ENCODE measurements around the gene KCNH6.

Gene KCNH6

DNA sequence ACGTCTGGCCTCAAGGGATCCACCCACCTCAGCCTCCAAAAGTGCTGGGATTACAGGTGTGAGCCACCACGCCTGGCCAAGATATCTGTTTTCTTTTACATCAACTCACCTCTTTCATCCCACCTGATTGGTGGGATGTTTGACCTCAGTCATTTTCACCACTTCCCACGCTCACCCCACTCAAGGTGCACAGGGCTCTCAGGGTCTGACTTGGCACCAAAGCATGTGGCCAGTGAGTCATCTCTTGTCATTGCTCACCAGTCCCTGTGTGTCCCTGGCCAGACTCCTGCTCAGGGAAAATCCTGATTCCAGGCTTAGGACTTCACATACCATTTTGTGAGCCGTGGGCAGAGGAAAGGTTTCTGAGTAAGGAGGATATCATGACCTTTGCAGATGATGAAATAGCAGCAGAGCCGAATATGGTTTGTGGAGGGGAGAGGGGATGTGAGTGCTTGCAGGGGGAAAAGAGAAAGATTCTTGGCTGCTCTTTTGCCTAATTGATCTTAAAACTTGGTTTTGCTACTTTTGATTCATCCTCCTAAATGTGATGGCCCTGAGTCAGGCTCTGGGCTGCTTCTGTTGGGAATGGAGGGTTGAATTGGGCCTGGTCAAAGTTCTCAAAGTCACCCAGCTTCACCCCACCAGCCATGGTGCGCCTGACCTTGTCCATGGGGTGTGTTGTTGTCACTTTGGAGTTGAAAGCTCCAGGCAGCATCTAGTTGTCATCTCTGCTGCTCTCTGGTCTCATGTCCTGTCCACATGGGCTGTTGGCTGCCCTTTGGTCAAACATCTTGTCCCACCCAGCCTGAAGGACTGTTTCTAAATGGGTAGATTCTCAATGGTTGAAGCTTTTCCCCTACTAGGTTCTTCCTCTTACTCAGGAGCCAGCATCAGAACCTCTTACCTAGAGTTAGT, 6.0 kb upstream of the KCNH6 start:
- no peak overlapping the region for H3K9ac ChIP-seq (ENCODE audit: low read length)
- H3K27ac ChIP-seq (ENCODE audit: low read depth, low read length), result no peak overlapping the region
- H3K4me3 ChIP-seq (ENCODE audit: low read depth in 1 of 2, low read length in 2 of 2), result no peak overlapping the region
- H3K27me3 ChIP-seq (ENCODE audit: control insufficient read depth in 1 of 2, insufficient read depth in 2 of 2, low read length in 2 of 2), result no peaks in the 10 kb centered on the region
- no peaks in the 10 kb centered on the region for H3K36me3 ChIP-seq (ENCODE audit: insufficient read depth, low read length)
- no peaks in the 10 kb centered on the region for H3K4me1 ChIP-seq (ENCODE audit: insufficient read depth, low read length)
- H3K9me3 ChIP-seq (ENCODE audit: low read length), result no peaks in the 10 kb centered on the region

DNA sequence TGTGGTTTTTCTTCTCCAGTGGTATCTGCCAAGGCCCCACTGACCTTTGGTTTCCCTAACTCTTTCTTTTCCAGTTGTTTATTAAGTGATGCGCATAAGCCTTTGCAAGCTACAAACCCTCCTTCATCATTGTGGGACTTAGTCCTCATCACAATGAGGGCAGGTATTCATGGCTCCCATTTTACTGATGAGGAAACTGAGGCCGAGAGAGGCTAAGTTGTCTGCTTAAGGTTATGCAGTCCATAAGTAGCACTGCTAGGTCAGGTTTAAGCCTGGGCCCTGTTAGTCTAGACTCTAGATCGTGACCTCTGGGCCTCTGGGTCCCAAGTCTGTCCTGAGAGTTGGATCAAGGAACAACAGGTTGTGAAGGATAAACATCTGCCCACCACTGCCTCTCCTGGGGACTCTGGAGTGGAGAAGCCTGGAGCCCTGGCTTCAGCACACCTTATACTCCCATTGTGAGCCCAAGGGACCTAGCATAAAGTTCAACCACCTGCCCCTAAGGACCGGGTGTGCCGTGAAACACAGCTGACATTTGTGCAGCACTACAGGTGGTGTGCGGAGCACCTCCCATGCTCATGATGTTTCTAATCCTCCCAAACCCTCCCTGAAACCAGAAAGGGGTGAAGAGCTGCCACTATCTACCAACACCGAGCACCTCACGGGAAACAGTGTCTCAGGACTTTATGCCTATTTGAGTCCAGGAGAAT, 5.2 kb upstream of the KCNH6 start:
- H3K4me1 ChIP-seq (ENCODE audit: insufficient read depth, low read length), result no peaks in the 10 kb centered on the region
- no peak overlapping the region for H3K4me3 ChIP-seq (ENCODE audit: low read depth in 1 of 2, low read length in 2 of 2)
- H3K9me3 ChIP-seq (ENCODE audit: low read length), result no peaks in the 10 kb centered on the region
- H3K36me3 ChIP-seq (ENCODE audit: insufficient read depth, low read length), result no peaks in the 10 kb centered on the region
- no peaks in the 10 kb centered on the region for H3K27me3 ChIP-seq (ENCODE audit: control insufficient read depth in 1 of 2, insufficient read depth in 2 of 2, low read length in 2 of 2)
- H3K27ac ChIP-seq (ENCODE audit: low read depth, low read length), result no peak overlapping the region
- no peak overlapping the region for H3K9ac ChIP-seq (ENCODE audit: low read length)

DNA sequence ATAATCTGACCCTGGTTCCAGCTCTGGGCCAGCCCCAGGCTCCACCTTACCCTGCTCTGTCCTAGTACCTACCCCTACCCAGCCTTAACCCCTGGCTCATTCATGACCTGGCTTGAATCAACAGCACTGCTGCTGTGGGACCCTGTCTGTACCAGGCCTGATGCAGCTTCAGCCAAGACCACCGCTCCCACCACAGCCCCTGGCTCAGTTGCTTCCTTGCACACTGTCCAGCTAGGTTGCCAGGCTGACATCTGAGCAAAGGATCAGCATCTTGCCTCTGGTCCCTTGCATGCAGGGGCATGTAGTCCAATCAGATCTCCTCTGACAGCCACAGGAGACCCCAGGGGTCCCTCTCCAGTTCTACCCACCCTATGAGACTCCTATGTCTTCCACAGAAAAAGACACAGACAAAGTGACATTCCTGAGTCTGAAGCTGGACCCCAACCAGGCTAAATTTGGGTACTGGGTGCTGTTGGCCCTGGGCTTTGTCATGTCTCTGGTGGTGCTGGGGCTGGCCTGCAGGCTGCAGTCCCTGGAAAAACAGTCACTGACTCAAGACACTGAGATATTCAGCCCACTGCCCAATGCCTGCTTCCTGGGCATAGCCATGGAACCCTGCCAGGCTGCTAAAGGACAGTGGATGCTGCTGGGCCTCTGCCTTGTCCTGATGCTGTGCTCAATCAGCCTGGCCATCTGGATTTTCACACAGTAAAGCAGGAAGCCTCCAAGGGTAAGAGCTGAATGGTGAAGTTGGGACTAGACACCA, 3.9 kb upstream of the KCNH6 start:
- H3K4me3 ChIP-seq (ENCODE audit: low read depth in 1 of 2, low read length in 2 of 2), result no peak overlapping the region
- no peaks in the 10 kb centered on the region for H3K36me3 ChIP-seq (ENCODE audit: insufficient read depth, low read length)
- H3K27me3 ChIP-seq (ENCODE audit: control insufficient read depth in 1 of 2, insufficient read depth in 2 of 2, low read length in 2 of 2), result peaks cover 0 to 3% of the 10 kb centered on the region in 2 donors
- H3K4me1 ChIP-seq (ENCODE audit: insufficient read depth, low read length), result no peaks in the 10 kb centered on the region
- no peak overlapping the region for H3K9ac ChIP-seq (ENCODE audit: low read length)
- H3K9me3 ChIP-seq (ENCODE audit: low read length), result no peaks in the 10 kb centered on the region
- no peak overlapping the region for H3K27ac ChIP-seq (ENCODE audit: low read depth, low read length)

DNA sequence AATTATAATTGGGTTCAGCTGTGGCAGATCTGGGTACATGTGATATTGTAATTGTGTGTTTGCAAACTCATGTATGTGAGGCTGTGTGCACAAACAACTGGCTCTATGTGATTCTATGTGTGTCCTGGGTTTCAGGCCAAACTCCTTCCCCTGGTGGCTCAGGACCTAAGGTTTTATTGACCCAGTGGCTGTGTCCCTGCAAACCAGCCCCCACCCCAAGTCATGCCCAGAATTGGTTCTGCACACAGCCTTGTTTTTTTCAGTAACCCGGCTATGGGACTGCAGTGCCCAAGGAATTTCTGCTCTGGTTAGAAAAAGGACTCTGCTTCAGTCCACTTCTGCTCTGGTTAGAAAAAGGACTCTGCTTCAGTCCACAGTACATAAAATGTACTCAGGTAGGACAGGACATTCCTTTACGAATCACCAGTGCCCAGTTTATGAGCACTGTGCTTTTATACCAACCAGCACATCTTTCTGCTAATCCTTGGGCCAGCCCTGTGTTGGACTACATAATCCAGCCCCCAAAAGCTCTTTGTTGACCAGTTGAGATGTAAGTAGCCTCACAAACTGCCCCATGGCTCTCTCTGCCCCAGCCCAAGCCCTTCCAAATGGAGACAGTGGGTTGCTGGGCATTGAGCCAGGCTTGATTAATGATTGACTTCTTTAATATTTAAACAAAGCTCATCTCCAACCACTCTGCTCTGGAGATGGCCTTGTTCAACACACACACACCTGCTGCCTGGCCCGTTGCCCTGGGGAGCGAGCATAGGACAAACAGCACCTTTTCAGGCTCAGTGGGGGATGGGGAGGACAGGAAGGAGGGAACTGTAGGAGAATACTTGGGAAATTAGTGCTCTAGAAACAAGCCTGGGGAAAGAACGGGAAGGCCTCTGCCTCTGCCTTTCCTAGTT, 2.9 kb upstream of the KCNH6 start:
- H3K4me1 ChIP-seq (ENCODE audit: insufficient read depth, low read length), result no peaks in the 10 kb centered on the region
- no peak overlapping the region for H3K9ac ChIP-seq (ENCODE audit: low read length)
- H3K4me3 ChIP-seq (ENCODE audit: low read depth in 1 of 2, low read length in 2 of 2), result no peak overlapping the region
- H3K36me3 ChIP-seq (ENCODE audit: insufficient read depth, low read length), result no peaks in the 10 kb centered on the region
- peaks cover 0 to 4% of the 10 kb centered on the region in 2 donors for H3K27me3 ChIP-seq (ENCODE audit: control insufficient read depth in 1 of 2, insufficient read depth in 2 of 2, low read length in 2 of 2)
- H3K27ac ChIP-seq (ENCODE audit: low read depth, low read length), result no peak overlapping the region
- no peaks in the 10 kb centered on the region for H3K9me3 ChIP-seq (ENCODE audit: low read length)

DNA sequence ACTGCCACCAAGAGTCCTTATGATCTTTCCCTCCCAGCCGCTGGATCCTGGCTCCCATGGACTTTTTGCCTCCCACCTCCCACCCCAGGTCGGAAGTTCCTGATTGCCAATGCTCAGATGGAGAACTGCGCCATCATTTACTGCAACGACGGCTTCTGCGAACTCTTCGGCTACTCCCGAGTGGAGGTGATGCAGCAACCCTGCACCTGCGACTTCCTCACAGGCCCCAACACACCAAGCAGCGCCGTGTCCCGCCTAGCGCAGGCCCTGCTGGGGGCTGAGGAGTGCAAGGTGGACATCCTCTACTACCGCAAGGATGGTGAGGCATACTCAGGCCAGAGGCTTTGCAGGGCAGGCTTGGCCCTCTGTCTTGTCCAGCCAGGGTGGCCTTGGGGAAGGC, 893 bp downstream of the KCNH6 start:
- peaks cover 0 to 4% of the 10 kb centered on the region in 2 donors for H3K27me3 ChIP-seq (ENCODE audit: control insufficient read depth in 1 of 2, insufficient read depth in 2 of 2, low read length in 2 of 2)
- no peak overlapping the region for H3K9ac ChIP-seq (ENCODE audit: low read length)
- H3K27ac ChIP-seq (ENCODE audit: low read depth, low read length), result no peak overlapping the region
- H3K9me3 ChIP-seq (ENCODE audit: low read length), result no peaks in the 10 kb centered on the region
- H3K36me3 ChIP-seq (ENCODE audit: insufficient read depth, low read length), result no peaks in the 10 kb centered on the region
- no peaks in the 10 kb centered on the region for H3K4me1 ChIP-seq (ENCODE audit: insufficient read depth, low read length)
- H3K4me3 ChIP-seq (ENCODE audit: low read depth in 1 of 2, low read length in 2 of 2), result no peak overlapping the region

DNA sequence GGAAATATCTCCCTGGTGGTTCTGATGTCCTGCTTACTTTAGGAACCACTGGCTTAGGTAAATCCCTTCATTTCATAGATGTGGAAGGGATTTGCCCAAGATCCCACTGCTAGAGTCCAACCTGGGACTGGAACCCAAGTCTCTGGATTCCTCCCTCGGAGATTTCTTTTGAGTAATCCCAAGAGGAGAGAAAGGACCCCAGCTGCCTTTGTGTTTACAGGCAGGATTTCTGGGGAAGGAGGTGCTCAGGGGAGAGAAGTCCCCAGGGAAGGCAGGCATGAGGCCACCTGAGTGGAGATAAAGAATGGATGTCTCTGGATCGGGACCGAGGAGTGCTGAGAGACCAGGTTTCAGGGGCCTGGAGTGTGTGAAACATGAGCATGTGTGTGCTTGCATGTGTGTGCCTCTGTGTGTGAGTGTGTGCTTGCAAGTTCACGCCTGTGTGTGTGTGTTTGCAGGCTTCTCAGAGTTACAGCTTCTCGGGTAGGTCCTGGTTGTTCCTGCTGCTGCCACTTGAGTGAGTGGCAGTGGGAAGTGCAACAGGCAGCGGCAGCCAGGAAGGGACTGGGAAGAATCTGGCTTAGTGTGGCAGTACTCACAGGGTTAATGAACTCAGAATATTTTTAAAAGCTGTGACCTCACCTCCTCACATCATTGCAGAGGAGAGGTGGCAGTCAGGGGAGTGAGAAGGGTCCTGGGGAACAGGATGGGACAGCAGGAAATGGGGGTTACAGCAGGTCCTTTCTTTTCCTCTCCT, 2.2 kb downstream of the KCNH6 start:
- no peaks in the 10 kb centered on the region for H3K4me1 ChIP-seq (ENCODE audit: insufficient read depth, low read length)
- no peak overlapping the region for H3K27ac ChIP-seq (ENCODE audit: low read depth, low read length)
- no peak overlapping the region for H3K4me3 ChIP-seq (ENCODE audit: low read depth in 1 of 2, low read length in 2 of 2)
- no peak overlapping the region for H3K9ac ChIP-seq (ENCODE audit: low read length)
- H3K27me3 ChIP-seq (ENCODE audit: control insufficient read depth in 1 of 2, insufficient read depth in 2 of 2, low read length in 2 of 2), result peaks cover 0 to 4% of the 10 kb centered on the region in 2 donors
- H3K9me3 ChIP-seq (ENCODE audit: low read length), result no peaks in the 10 kb centered on the region
- no peaks in the 10 kb centered on the region for H3K36me3 ChIP-seq (ENCODE audit: insufficient read depth, low read length)

DNA sequence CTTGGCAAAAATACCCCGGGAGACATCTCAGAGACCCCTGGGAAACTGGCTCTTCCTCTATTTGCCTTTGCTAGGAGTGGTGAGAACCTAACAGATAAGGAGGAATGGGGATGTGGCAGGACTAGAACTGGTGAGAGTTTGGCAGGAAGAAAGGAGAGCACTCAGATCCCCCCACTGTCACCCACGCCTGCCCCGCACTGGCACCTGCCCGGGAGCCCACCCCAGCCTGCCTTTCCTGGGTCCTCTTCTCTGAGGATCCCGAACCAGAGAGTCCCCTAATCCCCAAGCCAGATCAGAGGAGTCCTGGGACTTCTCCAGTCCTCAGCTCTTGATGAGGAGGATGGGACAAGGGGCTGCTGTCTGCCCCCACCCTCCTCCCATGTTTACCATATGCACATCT, 3.7 kb downstream of the KCNH6 start:
- H3K4me1 ChIP-seq (ENCODE audit: insufficient read depth, low read length), result no peaks in the 10 kb centered on the region
- peaks cover 0 to 4% of the 10 kb centered on the region in 2 donors for H3K27me3 ChIP-seq (ENCODE audit: control insufficient read depth in 1 of 2, insufficient read depth in 2 of 2, low read length in 2 of 2)
- no peaks in the 10 kb centered on the region for H3K9me3 ChIP-seq (ENCODE audit: low read length)
- no peak overlapping the region for H3K27ac ChIP-seq (ENCODE audit: low read depth, low read length)
- H3K36me3 ChIP-seq (ENCODE audit: insufficient read depth, low read length), result no peaks in the 10 kb centered on the region
- no peak overlapping the region for H3K4me3 ChIP-seq (ENCODE audit: low read depth in 1 of 2, low read length in 2 of 2)
- no peak overlapping the region for H3K9ac ChIP-seq (ENCODE audit: low read length)

DNA sequence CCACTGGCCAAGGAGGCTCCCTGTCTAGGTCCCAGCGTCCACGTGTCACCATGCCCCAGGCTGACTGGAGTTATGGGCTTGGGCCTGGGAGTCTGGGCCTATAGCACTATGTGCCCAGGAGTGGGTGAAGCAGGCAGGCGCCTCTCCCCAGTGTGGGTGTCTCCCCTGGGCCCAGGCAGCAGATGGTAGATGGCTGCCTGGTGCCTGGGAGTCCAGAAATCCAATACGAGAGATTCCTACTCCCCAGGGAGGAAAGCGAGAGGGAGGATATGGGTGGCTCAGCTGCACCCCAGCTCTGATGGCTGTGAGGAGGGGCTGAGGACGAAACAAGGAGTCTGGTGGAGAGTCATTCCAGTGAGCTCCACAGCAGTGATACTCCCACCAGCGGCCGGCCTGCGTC, 5.0 kb downstream of the KCNH6 start:
- H3K9me3 ChIP-seq (ENCODE audit: low read length), result no peaks in the 10 kb centered on the region
- H3K4me1 ChIP-seq (ENCODE audit: insufficient read depth, low read length), result no peaks in the 10 kb centered on the region
- peaks cover 0 to 4% of the 10 kb centered on the region in 2 donors for H3K27me3 ChIP-seq (ENCODE audit: control insufficient read depth in 1 of 2, insufficient read depth in 2 of 2, low read length in 2 of 2)
- no peak overlapping the region for H3K27ac ChIP-seq (ENCODE audit: low read depth, low read length)
- H3K4me3 ChIP-seq (ENCODE audit: low read depth in 1 of 2, low read length in 2 of 2), result no peak overlapping the region
- H3K9ac ChIP-seq (ENCODE audit: low read length), result no peak overlapping the region
- no peaks in the 10 kb centered on the region for H3K36me3 ChIP-seq (ENCODE audit: insufficient read depth, low read length)

DNA sequence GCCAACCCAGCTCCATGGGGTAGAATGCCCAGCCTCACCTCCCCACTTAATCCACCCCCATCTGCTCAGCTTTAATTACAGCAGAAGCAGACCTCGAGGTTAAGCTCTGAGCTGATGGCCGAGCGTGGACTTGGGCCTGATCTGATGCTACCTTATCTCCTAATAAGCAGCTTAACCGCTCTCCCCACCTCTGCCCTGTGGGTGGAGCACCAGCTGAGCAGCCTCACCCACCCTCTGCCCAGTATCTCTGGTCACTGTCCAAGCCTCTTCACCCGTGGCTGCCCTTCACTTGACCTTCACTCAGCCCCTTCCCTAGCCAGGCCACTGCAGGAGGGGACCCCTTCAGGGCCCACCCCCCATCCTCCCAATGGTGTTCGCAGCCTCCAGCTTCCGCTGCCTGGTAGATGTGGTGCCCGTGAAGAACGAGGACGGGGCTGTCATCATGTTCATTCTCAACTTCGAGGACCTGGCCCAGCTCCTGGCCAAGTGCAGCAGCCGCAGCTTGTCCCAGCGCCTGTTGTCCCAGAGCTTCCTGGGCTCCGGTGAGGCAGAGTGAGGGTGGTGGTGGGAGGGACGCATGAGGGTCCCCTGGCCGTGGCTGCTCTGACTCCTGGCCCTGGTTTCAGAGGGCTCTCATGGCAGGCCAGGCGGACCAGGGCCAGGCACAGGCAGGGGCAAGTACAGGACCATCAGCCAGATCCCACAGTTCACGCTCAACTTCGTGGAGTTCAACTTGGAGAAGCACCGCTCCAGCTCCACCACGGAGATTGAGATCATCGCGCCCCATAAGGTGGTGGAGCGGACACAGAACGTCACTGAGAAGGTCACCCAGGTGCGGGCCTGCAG, 6.8 kb downstream of the KCNH6 start:
- Histone ChIP-seq H3K27me3 (ENCODE audit: control insufficient read depth in 1 of 2, insufficient read depth in 2 of 2, low read length in 2 of 2) (no peaks in the 10 kb centered on the region), H3K4me3 (ENCODE audit: low read depth in 1 of 2, low read length in 2 of 2) (no peak overlapping the region), H3K36me3 (ENCODE audit: insufficient read depth, low read length) (no peaks in the 10 kb centered on the region), H3K9ac (ENCODE audit: low read length) (no peak overlapping the region), H3K4me1 (ENCODE audit: insufficient read depth, low read length) (no peaks in the 10 kb centered on the region), H3K27ac (ENCODE audit: low read depth, low read length) (no peak overlapping the region), H3K9me3 (ENCODE audit: low read length) (no peaks in the 10 kb centered on the region)
